Measurements from ENCODE around the gene STK32C.

GRCh38 chr10:132236161-132236560 is 71.6 kb downstream of the STK32C start:
- TF ChIP-seq OSR1 (CRISPR knock-in tag; IDR thresholded peaks at IDR 0.05) = no peak
- TF ChIP-seq ZFP30 (CRISPR knock-in tag; IDR thresholded peaks at IDR 0.05) = no peak
- no peak for TF ChIP-seq ARNTL (CRISPR knock-in tag; IDR thresholded peaks at IDR 0.05; ENCODE audit: borderline replicate concordance, low read depth)
- no peak for TF ChIP-seq ISL1 (CRISPR knock-in tag; IDR thresholded peaks at IDR 0.05)
- no peak for TF ChIP-seq ZNF565 (CRISPR knock-in tag; conservative IDR thresholded peaks at IDR 0.05; ENCODE audit: low read depth)
- TF ChIP-seq RARB (CRISPR knock-in tag; IDR thresholded peaks at IDR 0.05) = no peak
- TF ChIP-seq ZNF8 (CRISPR knock-in tag; IDR thresholded peaks at IDR 0.05) = no peak
- no peak for TF ChIP-seq ZFP3 (CRISPR knock-in tag; IDR thresholded peaks at IDR 0.05)
- TF ChIP-seq POU6F1 (CRISPR knock-in tag; IDR thresholded peaks at IDR 0.05; ENCODE audit: borderline replicate concordance, low read depth) = no peak
- TF ChIP-seq CSDC2 (CRISPR knock-in tag; IDR thresholded peaks at IDR 0.05) = no peak
- no peak for TF ChIP-seq TSHZ2 (CRISPR knock-in tag; IDR thresholded peaks at IDR 0.05)

Measured in SK-N-SH treated with all-trans-retinoic acid at 6 μM for 48 hours (cell line).